Lower leg skin (tissue), 4 donors: ENCODE measurements around the gene MRPS16. TPM values are rescaled to one million over a fixed set of nuclear protein-coding genes. Genes with fewer than 3 reads are reported as not detected.

ENCODE experiments used
- DNase-seq, 2 donors: peaks; one replicate each; pipeline ENCODE4 v3.0.0-alpha.2; 2019; ENCODE audit warnings: low spot score in 2 of 2
- H3K4me3 ChIP-seq: fragments of 200-600 bp; sonication (generic); 2 replicates; pipeline ENCODE4 v1.5.1; 2017; ENCODE audit warnings: mild to moderate bottlenecking, low read depth; ENCODE audit not compliant: poor library complexity, severe bottlenecking
- CTCF ChIP-seq, 3 donors: fragments of 450-650 bp; IDR thresholded peaks; one replicate each; pipeline ENCODE4 v1.5.1; 2016; ENCODE audit warnings: antibody characterized with exemption in 3 of 3, mild to moderate bottlenecking in 3 of 3, moderate library complexity in 2 of 3
- POLR2A ChIP-seq, 2 donors: fragments of 450-650 bp; IDR thresholded peaks; one replicate each; pipeline ENCODE4 v1.6.1; 2016 to 2017; ENCODE audit warnings: antibody characterized with exemption in 2 of 2, mild to moderate bottlenecking in 1 of 2, moderate library complexity in 1 of 2
- WGBS, 2 donors: methylation state at CpG; one replicate each; pipeline ENCODE4 v1.1.5; 2018; 5-methylcytosine and 5-hydroxymethylcytosine counted together
- intact Hi-C: fragments of 100-400 bp; cut with DNase I; formaldehyde crosslinking; loops from one replicate; pipeline ENCODE4 v1.15.0; 2023; ENCODE audit warnings: low total_unique reads
- total RNA-seq, 4 donors: library from RNA; depleted of rRNA; stranded (reverse); fragments of >200 nt; gene quantifications; one replicate each; pipeline ENCODE4 v1.1.0, GENCODE V29; 2016

The MRPS16 gene
- total RNA-seq, 4 donors from 2014 or later, result 25.3 to 43.3 (median 40.0) TPM

GRCh38 chr10:73281097-73281496 is 28.7 kb upstream of the MRPS16 start:
- DNase-seq, result no peak
- TF ChIP-seq POLR2A (IDR thresholded peaks at IDR 0.05), result no peak
- no peak for TF ChIP-seq CTCF (IDR thresholded peaks at IDR 0.05)
- WGBS, 2 donors, result 97 to 98% methylated on average over 3 of the region's 3 CpGs
- intact Hi-C loops, result no loop called here
- no peak overlapping the region for H3K4me3 ChIP-seq

- intact Hi-C loops, result no loop called here
- no peak overlapping the region for H3K4me3 ChIP-seq
- no peak for DNase-seq
- 87 to 92% methylated on average over 2 of the region's 2 CpGs for WGBS, 2 donors
- TF ChIP-seq POLR2A (IDR thresholded peaks at IDR 0.05) (no peak), CTCF (IDR thresholded peaks at IDR 0.05) (no peak)
Observed at GRCh38 chr10:73264423-73264822, 12.0 kb upstream of the MRPS16 start.

GRCh38 chr10:73263693-73264347 is 11.4 kb upstream of the MRPS16 start:
- intact Hi-C loops, result no loop called here
- H3K4me3 ChIP-seq, result no peak overlapping the region
- TF ChIP-seq CTCF (IDR thresholded peaks at IDR 0.05), result no peak
- TF ChIP-seq POLR2A (IDR thresholded peaks at IDR 0.05), result no peak
- DNase-seq, result no peak
- WGBS, 2 donors, result 53 to 65% methylated on average over 1 of the region's 1 CpG

- H3K4me3 ChIP-seq, result no peak overlapping the region
- intact Hi-C loops, result no loop called here
- WGBS, 2 donors, result 65 to 70% methylated on average over 5 of the region's 5 CpGs
- no peak for DNase-seq
- TF ChIP-seq POLR2A (IDR thresholded peaks at IDR 0.05) (no peak), CTCF (IDR thresholded peaks at IDR 0.05) (no peak)
Observed at GRCh38 chr10:73262880-73263555, 10.6 kb upstream of the MRPS16 start.

- DNase-seq, result no peak
- no peak for TF ChIP-seq CTCF (IDR thresholded peaks at IDR 0.05)
- TF ChIP-seq POLR2A (IDR thresholded peaks at IDR 0.05), result no peak
- intact Hi-C loops, result no loop called here
- H3K4me3 ChIP-seq, result no peak overlapping the region
- WGBS, 2 donors, result 70 to 71% methylated on average over 4 of the region's 4 CpGs
Observed at GRCh38 chr10:73262105-73262730, 9.8 kb upstream of the MRPS16 start.
